Measurements from ENCODE around the gene PRR14. TPM values are rescaled to one million over a fixed set of nuclear protein-coding genes. Genes with fewer than 3 reads are reported as not detected.

The PRR14 gene
- total RNA-seq, 4 donors from 2014 or later = 1.0 to 82.4 (median 10.0) TPM

- H3K27me3 ChIP-seq = no peaks in the 10 kb centered on the region
- H3K4me1 ChIP-seq = peaks cover 0 to 18% of the 10 kb centered on the region in 2 donors
- TF ChIP-seq POLR2A (IDR thresholded peaks at IDR 0.05) = peak; percentile 67 to 88
- TF ChIP-seq CTCF (IDR thresholded peaks at IDR 0.05) = peak; percentile 71 to 94 (median 84)
- H3K4me3 ChIP-seq = peak within 1 kb of the TSS; percentile 60 to 94
- intact Hi-C loops (cut with DNase I; ENCODE audit: low total_unique reads) = no loop called here
- no peaks in the 10 kb centered on the region for H3K9me3 ChIP-seq
- H3K27ac ChIP-seq = peak within 1 kb of the TSS; percentile 99
- DNase-seq = peak; percentile 100
- H3K36me3 ChIP-seq = no peaks in the 10 kb centered on the region
These were observed 7.3 kb downstream of the PRR14 start, which contains the start of gene FBRS for GRCh38 chr16:30657866-30658730. FBRS (plus strand) TSS chr16:30658431; CDS start chr16:30659519, 1,088 bp downstream.

- TF ChIP-seq POLR2A (IDR thresholded peaks at IDR 0.05) (peak in 1 of 2 donors; percentile 24), CTCF (IDR thresholded peaks at IDR 0.05) (peak in 2 of 4 experiments; percentile 12 to 23)
- peak; percentile 82 to 91 for DNase-seq
- H3K36me3 ChIP-seq = no peaks in the 10 kb centered on the region
- H3K4me1 ChIP-seq = peaks cover 0 to 18% of the 10 kb centered on the region in 2 donors
- peak overlapping the region; percentile 60 to 94 for H3K4me3 ChIP-seq
- H3K27ac ChIP-seq = peak overlapping the region; percentile 99
- H3K27me3 ChIP-seq = no peaks in the 10 kb centered on the region
- intact Hi-C loops (cut with DNase I; ENCODE audit: low total_unique reads) = no loop called here
- H3K9me3 ChIP-seq = no peaks in the 10 kb centered on the region
These were observed 8.2 kb downstream of the PRR14 start for GRCh38 chr16:30658731-30659506.

DNA sequence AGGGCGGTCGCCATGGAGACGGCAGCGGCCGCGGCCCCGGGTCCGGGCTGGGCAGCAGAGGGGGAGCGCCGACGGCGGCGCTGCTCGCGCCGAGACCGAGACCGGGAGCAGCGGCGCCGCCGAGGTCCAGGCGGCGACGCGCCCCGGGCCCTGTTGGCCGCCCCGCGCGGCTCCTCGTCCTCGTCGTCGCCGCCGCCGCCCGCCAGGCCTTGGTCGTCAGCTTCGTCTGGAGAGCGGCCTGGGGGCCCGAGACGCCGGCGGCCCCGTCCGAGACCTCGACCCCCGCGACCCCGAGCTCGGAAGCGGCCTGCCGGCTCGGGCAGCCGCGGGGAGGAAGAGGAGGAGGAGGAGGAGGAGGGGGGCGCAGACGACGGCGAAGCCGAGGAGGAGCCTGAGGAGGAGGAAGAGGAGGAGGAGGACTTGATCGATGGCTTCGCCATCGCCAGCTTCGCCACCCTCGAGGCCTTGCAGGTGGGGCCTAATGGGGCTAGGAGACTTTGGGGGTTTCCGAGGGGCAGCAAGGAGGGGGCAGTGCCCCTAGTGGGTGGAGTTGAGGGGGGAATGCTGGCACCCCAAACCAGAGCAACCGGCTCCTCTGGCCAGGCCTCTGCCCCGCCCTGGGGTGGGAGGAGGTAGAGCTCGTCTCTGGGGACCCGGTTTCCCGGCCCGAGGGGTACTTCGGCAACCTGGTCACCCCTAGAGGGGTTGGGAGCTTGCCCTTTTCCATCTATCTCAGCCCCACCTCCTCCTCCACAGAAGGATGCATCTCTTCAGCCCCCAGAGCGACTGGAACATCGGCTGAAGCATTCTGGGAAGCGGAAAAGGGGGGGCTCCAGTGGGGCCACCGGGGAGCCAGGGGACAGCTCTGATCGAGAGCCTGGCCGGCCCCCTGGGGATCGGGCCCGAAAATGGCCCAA lies 9.0 kb downstream of the PRR14 start:
- Histone ChIP-seq H3K4me1 (peaks cover 0 to 18% of the 10 kb centered on the region in 2 donors), H3K27ac (peak overlapping the region; percentile 99), H3K27me3 (no peaks in the 10 kb centered on the region), H3K9me3 (no peaks in the 10 kb centered on the region), H3K36me3 (no peaks in the 10 kb centered on the region), H3K4me3 (peak overlapping the region; percentile 60 to 94)
- intact Hi-C loops (cut with DNase I; ENCODE audit: low total_unique reads) = no loop called here
- TF ChIP-seq POLR2A (IDR thresholded peaks at IDR 0.05) = no peak
- TF ChIP-seq CTCF (IDR thresholded peaks at IDR 0.05) = no peak
- peak in 1 of 2 donors; percentile 46 for DNase-seq

DNA sequence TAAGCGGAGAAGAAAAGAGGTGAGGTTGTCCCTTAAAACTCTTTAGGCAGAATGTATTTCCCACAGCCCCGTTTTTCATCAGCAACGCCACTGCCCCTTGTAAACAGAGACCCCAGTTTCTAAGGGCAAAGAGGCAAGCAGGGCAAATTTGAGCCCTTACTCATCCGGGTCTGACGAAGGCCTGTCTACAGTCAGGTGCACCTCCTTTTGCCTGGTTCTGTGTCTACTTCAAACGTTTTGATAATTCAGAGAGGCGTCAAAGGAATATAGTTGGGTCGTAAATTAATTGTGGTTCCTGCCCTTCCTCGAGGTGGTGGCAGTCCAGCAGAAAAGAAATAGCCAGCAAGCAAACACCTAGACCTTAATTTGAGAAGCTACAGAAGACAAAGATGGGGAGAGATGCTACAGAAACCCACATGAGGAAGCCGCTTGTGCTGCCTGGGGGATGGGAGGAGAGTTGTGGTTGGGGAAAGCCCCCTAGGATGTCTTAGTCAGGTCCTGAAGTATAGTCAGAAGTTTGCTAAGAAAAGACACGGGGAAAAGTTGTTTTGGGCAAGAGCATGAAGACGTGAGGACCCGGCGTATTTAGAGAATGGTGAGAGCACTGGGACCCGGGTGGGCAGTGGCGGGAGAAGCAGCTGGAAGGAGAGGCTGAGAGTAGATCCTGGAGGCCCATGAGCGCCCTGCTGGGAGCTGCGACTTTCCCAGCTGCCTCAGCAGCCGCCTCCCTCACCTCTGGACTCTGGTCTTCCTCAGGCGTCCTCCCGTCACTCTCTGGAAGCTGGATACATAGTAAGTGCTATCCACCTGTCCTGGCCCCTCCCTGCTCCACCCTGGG lies 9.9 kb downstream of the PRR14 start:
- Histone ChIP-seq H3K27me3 (no peaks in the 10 kb centered on the region), H3K4me3 (peak overlapping the region; percentile 60 to 94), H3K36me3 (no peaks in the 10 kb centered on the region), H3K27ac (peak overlapping the region; percentile 99), H3K4me1 (peaks cover 0 to 18% of the 10 kb centered on the region in 2 donors), H3K9me3 (no peaks in the 10 kb centered on the region)
- TF ChIP-seq POLR2A (IDR thresholded peaks at IDR 0.05) = no peak
- intact Hi-C loops (cut with DNase I; ENCODE audit: low total_unique reads) = no loop called here
- no peak for DNase-seq

All from uterus (tissue), 4 donors.